Iris pigment epithelial cell (primary cell): Measurements from ENCODE around the gene GJC1.
A peak's percentile ranks its signal among the peaks of the same experiment; 100 is the strongest.
"Not testable (repeated sequence)": the region's sequence is repeated elsewhere in the genome, so short reads cannot be mapped to it uniquely, and the experiment has no call there.

Source experiments
- DNase-seq: peaks from one replicate; pipeline ENCODE4 v3.0.0-alpha.2; 2011; ENCODE audit warnings: low read depth

Gene GJC1

DNA sequence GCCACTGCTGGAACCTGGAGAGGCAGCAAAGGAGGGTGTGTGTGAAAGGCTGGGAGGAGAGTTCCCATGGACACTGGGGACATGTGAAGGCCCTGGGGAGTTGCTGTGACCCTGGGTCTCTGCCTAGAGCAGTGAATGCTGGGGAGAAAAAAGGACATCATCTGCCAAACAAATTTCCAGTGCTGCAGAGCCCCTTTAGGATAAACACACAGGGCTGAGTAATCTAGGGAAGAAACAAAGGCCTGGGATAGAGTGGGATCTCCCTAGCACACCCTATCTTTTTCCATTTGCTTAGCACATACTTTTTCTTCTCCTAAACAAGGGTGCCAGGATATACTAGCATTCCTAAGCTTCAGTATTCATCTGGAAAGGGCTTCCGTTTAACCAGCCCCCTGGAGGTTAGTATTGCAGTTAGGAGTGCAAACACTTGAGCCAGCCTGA, 14.3 kb upstream of the GJC1 start:
- no peak for DNase-seq

DNA sequence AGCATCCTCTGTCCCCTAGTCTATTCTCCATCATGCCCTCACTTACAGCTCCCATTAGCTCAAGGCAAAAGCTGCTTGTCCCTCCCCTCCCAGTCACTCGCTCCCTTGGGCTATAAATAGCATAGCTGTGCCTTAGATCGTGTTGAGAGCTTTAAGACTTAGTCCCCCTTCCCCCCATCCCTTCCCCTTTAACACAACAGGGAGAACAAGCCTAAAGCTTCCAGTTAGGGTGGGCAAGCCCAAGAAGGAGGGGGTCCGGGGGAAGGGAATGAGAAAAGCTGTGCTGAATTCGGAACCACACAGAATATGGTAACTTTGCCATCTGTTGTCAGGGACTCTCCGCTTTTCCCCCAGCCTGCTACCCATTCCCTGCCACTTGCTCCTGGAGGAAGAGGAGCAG, 12.7 kb upstream of the GJC1 start:
- DNase-seq = no peak

DNA sequence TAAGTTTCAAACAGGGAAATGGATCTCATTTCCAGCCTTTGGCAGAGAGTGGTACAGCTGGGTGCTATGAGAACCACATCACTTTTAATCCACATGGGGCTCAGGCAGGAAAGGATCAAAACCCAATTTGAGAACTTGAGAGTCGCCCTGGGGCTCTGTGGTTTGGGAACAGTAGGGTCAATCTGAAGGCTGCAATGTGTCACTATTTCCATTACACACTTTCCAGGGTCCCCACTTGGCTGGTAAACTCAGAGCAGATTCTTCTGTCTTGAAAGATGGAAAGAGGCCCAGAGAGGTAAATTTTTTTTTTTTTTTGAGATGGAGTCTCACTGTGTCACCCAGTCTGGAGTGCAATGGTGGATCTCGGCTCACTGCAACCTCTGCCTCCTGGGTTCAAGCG, 10.8 kb upstream of the GJC1 start:
- no peak for DNase-seq

DNA sequence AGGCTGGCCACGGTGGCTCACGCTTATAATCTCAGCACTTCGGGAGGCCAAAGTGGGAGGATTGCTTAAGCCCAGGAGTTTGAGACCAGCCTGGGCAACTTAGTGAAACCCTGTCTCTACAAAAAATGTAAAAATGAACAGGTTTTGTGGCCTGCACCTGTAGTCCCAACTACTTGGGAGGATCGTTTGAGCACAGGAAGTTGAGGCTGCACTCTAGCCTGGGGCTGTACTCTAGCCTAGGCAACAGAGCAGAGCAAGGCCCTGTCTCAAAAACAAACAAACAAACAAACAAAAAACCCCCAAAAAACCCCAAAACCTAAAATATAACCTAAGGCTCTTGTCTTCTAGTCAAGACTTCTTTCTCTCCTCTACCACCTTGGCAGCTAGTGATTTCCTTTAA, 10.2 kb upstream of the GJC1 start:
- no peak for DNase-seq

GRCh38 chr17:44837196-44837595, 7.1 kb upstream of the GJC1 start:
- no peak for DNase-seq

- no peak for DNase-seq
Measured at GRCh38 chr17:44832805-44833204, 2.7 kb upstream of the GJC1 start.

DNA sequence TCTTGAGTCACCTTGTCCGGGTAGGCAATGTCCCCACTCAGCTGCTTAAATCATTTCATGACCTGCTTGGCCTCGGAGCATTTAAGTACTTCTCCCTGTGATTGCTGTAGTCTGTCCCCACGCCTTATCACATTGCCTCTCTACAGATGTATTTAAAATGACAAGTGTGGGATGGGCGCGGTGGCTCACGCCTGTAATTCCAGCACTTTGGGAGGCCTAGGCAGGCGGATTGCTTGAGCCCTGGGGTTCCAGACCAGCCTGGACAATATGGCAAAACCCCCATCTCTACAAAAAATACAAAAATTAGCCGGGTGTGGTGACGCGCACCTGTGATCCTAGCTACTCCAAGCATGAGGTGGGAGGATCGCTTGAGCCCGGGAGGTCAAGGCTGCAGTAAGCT, 1.3 kb upstream of the GJC1 start:
- DNase-seq = no peak

GRCh38 chr17:44830359-44831288, 537 bp upstream of the GJC1 start:
- peak; percentile 50 for DNase-seq

GRCh38 chr17:44828919-44829522, 1.1 kb downstream of the GJC1 start:
- peak; percentile 46 for DNase-seq

- DNase-seq = no peak
Measured at GRCh38 chr17:44827863-44828262, 2.2 kb downstream of the GJC1 start.

DNA sequence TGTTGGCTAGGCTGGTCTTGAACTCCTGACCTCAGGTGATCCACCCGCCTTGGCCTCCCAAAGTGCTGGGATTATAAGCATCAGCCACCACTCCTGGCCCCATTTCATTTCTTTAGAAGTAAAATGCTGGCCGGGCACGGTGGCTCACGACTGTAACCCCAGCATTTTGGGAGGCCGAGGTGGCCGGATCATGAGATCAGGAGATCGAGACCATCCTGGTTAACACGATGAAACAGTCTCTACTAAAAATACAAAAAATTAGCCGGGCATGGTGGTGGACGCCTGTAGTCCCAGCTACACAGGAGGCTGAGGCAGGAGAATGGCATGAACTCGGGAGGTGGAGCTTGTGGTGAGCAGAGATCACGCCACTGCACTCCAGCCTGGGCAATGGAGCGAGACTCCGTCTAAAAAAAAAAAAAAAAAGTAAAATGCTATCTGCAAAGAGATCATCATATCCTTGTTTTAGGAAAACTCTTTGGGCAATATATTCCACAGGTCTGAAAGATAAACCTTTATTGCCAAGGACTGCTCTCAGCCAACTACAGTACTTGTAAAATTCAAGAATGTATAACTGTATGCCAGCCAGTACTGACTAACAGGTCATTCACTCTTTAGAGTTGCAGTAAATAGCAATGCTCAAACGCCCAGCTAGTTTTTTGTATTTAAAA, 3.8 kb downstream of the GJC1 start:
- no peak for DNase-seq

GRCh38 chr17:44825236-44825635, 4.9 kb downstream of the GJC1 start:
- DNase-seq = not testable (repeated sequence)

DNA sequence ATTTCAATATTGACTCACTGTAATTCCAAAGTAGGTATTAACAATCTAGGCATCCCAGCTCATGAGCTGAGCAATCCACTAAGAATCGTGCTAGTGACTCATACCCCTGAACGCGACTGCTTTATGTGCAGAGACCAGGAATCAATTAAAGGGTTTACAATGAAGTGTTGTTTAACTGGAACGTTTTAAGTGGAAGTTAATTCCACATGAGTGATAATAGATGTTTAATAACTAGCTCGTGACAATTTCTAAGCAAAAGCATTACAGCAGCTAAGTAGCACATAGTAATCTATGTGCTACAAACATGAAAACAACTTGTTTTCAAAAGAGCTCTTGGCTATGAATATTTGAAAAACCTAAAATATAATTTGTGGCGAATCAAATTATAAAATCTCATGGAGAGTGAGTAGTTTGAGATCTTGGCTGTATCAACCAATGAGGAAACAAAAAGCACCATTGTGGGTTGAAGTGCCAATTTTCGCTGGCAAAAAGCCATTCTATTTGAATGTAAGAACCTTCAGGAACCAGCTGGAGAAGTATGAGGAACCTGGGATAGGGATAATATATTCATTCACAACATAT, 9.4 kb downstream of the GJC1 start:
- DNase-seq = peak; percentile 90

DNA sequence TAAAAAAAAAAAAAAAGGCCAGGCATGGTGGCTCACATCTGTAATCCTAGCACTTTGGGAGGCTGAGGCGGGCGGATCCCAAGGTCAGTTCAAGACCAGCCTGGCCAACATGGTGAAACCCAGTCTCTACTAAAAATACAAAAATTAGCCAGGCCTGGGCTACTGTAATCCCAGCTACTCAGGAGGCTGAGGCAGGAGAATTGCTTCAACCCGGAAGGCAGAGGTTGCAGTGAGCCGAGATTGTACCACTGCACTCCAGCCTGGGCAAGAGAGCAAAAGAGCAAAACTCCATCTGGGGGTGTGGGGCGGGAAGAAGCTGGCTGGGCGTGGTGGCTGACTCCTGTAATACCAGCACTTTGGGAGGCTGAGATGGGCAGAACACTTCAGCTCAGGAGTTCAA, 11.6 kb downstream of the GJC1 start:
- DNase-seq = not testable (repeated sequence)

DNA sequence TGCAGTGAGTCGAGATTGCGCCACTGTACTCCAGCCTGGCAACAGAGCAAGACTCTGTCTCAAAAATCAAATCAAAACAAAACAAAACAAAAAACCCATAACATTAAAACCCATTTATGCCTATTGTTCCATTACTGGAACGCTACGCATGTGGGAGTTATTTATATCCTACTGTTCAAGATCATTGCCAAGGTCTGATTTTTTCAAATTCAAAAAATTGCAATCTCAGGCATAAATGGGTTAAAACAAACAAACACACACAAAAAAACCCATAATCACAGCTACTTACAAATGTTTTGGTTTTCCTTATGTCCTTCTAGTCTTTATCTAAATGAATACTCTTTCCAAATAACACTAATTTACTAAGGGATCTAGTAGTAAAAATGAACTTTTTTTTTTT, 17.8 kb downstream of the GJC1 start:
- DNase-seq = no peak

- DNase-seq = not testable (repeated sequence)
Measured at GRCh38 chr17:44808656-44809388, 21.3 kb downstream of the GJC1 start.

DNA sequence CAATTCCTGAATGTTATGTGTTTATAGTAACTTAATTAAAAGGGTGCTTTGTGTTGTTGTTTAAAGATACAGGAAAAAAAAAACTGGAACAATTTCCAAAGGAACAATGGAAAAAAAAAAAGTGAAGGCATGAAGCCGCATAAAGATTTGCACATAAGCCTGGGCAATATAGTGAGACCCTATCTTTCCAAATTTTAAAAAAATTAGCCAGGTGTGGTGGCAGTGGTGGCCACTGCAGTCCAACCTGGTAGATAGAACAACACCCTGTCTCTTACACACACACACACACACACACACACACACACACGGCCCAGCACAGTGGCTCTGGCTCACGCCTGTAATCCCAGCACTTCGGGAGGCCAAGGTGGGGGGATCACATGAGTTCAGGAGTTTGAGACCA, 21.9 kb downstream of the GJC1 start:
- no peak for DNase-seq

DNA sequence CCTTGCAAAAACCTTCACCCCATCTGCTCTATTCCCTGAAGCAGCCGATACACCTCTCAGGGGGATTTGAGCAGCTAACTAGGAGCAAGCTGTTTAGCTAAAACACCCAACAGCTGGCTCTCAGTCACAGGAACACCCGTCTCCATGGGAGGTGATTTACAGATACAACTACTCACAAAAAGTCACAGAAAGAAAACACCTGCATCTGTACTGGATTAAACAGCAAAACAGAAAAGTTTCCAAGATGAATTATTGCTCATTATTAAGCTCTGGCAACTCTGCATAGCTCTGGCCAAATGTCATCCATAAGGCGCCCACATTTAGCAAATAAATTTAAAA, 22.3 kb downstream of the GJC1 start:
- no peak for DNase-seq

GRCh38 chr17:44807093-44807816, 22.8 kb downstream of the GJC1 start:
- no peak for DNase-seq

- peak; percentile 35 for DNase-seq
Measured at GRCh38 chr17:44804302-44805089, 25.6 kb downstream of the GJC1 start.

DNA sequence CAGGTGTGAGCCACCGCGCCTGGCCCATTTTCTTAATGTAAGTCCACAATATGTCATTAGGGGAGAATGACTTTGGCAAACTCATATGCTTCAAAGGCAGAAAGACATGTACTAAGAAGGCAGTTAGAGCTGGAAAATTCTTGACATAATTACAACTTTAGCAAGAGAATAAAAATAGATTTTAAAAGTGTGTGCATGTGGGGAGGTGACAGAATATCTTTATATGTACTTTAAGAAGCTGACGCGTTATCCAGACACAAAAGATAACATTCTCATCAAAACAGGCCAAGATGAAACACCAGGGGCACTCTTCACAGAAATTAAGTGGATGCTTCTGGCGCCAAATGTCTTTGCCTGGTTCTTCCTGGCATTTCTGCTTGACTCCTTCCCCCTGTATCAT, 28.2 kb downstream of the GJC1 start:
- DNase-seq = no peak
